Right lobe of liver (tissue), 6 donors: ENCODE data around the gene DOCK1. TPM values are rescaled to one million over a fixed set of nuclear protein-coding genes. Genes with fewer than 3 reads are reported as not detected.

ENCODE experiments used
- ATAC-seq, 4 donors: fragments of 200-7000 bp; cut with Tn5 transposase; one replicate each; pipeline ENCODE4 v1.9.1; 2020; ENCODE audit warnings: mild to moderate bottlenecking in 4 of 4, moderate library complexity in 4 of 4
- DNase-seq, 3 donors: peaks; one replicate each; pipeline ENCODE4 v3.0.0-alpha.2; 2020
- H3K27ac ChIP-seq, 3 donors: fragments of 200-600 bp; one replicate each; pipeline ENCODE4 v1.8.0; 2022
- H3K27me3 ChIP-seq, 2 donors: fragments of 200-600 bp; one replicate each; pipeline ENCODE4 v1.8.0; 2022
- H3K36me3 ChIP-seq, 4 donors: fragments of 200-600 bp; sonication (generic) in 1 of 4; one replicate each; pipeline versions ENCODE4 v1.5.1 to v1.8.0; 2017 to 2022; ENCODE audit warnings: control low read depth in 1 of 4
- H3K4me1 ChIP-seq, 4 donors: fragments of 200-600 bp; sonication (generic) in 1 of 4; one replicate each; pipeline versions ENCODE4 v1.5.1 to v1.8.0; 2017 to 2022; ENCODE audit warnings: control low read depth in 1 of 4
- H3K4me3 ChIP-seq, 3 donors: fragments of 200-600 bp; one replicate each; pipeline ENCODE4 v1.8.0; 2022
- H3K9me3 ChIP-seq, 4 donors: fragments of 200-600 bp; sonication (generic) in 1 of 4; one replicate each; pipeline versions ENCODE4 v1.5.1 to v1.8.0; 2017 to 2022; ENCODE audit warnings: control low read depth in 1 of 4
- POLR2A ChIP-seq: fragments of 450-650 bp; IDR thresholded peaks from one replicate; pipeline ENCODE4 v1.6.1; 2017; ENCODE audit warnings: antibody characterized with exemption, mild to moderate bottlenecking
- WGBS: methylation state at CpG from one replicate; pipeline ENCODE4 v1.1.6; 2018; ENCODE audit warnings: low coverage, low lambda C conversion rate; ENCODE audit not compliant: insufficient coverage; ENCODE audit errors: missing lambda C conversion rate; 5-methylcytosine and 5-hydroxymethylcytosine counted together
- intact Hi-C, 2 donors: fragments of 100-400 bp; cut with DNase I; formaldehyde crosslinking; loops; one replicate each; pipeline versions ENCODE4 v1.11.2 to v1.14.1; 2022
- total RNA-seq, 6 experiments: library from RNA; depleted of rRNA in 2 of 6; stranded (reverse); fragments of >200 nt in 2 of 6; fragmentation: NEBNext Ultra II Directional in 3 of 6; extraction: Animal tissue kit (Norgen Biotek cat#: 25700) in 3 of 6; gene quantifications; one replicate each; pipeline versions ENCODE4 v1.1.0 to v1.2.4, GENCODE V29; 2016 to 2023
- TF ChIP-seq, protein P1 (sequence below), 4 donors: fragments of 200-600 bp in 3 of 4; fragments of 450-650 bp in 1 of 4; IDR thresholded peaks; one replicate each; pipeline versions ENCODE4 v1.5.1 to v1.8.0; 2016 to 2022; ENCODE audit warnings: antibody characterized with exemption in 4 of 4, mild to moderate bottlenecking in 2 of 4
- donor health status: DM: no; HTN: yes; CAD: no.
- donor health status: DM: no; HTN: no; CAD: no.
- donor health status: DM: no; HTN: no; CAD: no.
- donor health status: DM: no; HTN: yes; CAD: no.
- donor health status: DM: no; HTN: yes; CAD: no.

Gene DOCK1
- total RNA-seq, 6 experiments from 2014 or later: 13.8 to 17.8 (median 14.6) TPM

- intact Hi-C loops: no loop called here
- Histone ChIP-seq H3K36me3 (no peaks in the 10 kb centered on the region), H3K9me3 (no peaks in the 10 kb centered on the region), H3K4me1 (no peaks in the 10 kb centered on the region), H3K4me3 (no peak overlapping the region), H3K27ac (no peak overlapping the region), H3K27me3 (no peaks in the 10 kb centered on the region)
- TF ChIP-seq, protein P1, sequence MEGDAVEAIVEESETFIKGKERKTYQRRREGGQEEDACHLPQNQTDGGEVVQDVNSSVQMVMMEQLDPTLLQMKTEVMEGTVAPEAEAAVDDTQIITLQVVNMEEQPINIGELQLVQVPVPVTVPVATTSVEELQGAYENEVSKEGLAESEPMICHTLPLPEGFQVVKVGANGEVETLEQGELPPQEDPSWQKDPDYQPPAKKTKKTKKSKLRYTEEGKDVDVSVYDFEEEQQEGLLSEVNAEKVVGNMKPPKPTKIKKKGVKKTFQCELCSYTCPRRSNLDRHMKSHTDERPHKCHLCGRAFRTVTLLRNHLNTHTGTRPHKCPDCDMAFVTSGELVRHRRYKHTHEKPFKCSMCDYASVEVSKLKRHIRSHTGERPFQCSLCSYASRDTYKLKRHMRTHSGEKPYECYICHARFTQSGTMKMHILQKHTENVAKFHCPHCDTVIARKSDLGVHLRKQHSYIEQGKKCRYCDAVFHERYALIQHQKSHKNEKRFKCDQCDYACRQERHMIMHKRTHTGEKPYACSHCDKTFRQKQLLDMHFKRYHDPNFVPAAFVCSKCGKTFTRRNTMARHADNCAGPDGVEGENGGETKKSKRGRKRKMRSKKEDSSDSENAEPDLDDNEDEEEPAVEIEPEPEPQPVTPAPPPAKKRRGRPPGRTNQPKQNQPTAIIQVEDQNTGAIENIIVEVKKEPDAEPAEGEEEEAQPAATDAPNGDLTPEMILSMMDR (IDR thresholded peaks at IDR 0.05): no peak
- no peak for TF ChIP-seq POLR2A
- ATAC-seq: peak in 1 of 4 donors; percentile 31
- whole genome bisulfite sequencing: 42% methylated on average over 9 of the region's 16 CpGs
- DNase-seq: no peak
Observed at GRCh38 chr10:127485153-127485857, 580.1 kb downstream of the DOCK1 start.

- WGBS: 65% methylated on average over 5 of the region's 6 CpGs
- Histone ChIP-seq H3K9me3 (no peaks in the 10 kb centered on the region), H3K27me3 (no peaks in the 10 kb centered on the region), H3K4me3 (no peak overlapping the region), H3K36me3 (no peaks in the 10 kb centered on the region), H3K27ac (no peak overlapping the region), H3K4me1 (no peaks in the 10 kb centered on the region)
- ATAC-seq (no peak), DNase-seq (no peak)
- TF ChIP-seq, protein P1 (IDR thresholded peaks at IDR 0.05): no peak
- TF ChIP-seq POLR2A: no peak
- intact Hi-C loops: no loop called here
Observed at GRCh38 chr10:127486355-127486754, 581.1 kb downstream of the DOCK1 start.

DNA sequence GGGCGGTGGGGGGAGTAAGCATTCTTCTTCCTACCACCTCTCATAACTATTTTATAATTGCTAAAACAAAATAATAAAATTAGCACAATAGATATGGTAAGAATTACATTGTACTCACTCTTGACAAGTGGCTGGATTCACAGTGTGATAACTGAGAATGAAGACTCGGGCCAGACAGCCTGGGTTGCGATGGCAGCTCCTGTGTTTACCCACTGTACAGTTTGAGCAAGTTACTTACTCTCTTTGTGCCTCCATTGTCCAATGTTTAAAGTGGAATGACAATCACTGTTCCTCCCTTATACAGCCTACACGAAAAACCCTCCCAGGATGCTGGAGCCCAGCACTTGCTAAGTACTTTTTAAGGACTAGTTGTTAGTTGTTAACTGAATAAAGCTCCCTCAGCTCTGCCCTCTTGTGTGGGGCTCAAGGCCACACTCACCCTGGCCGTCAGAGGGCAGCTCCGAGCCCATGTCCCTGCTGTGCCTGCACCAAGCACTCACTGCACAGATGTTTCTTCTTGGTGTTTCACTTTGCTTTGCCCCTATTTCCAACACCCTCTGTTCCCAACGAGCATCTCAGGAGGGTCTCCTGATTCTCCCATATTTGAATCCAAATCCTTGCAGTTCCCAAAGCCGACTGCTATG lies 587.5 kb downstream of the DOCK1 start:
- intact Hi-C loops: no loop called here
- TF ChIP-seq, protein P1 (IDR thresholded peaks at IDR 0.05): peak in 3 of 4 donors; percentile 18 to 35 (median 20)
- TF ChIP-seq POLR2A: no peak
- Histone ChIP-seq H3K36me3 (no peaks in the 10 kb centered on the region), H3K27ac (no peak overlapping the region), H3K9me3 (no peaks in the 10 kb centered on the region), H3K27me3 (no peaks in the 10 kb centered on the region), H3K4me1 (no peaks in the 10 kb centered on the region), H3K4me3 (no peak overlapping the region)
- 37% methylated on average over 7 of the region's 8 CpGs for WGBS
- peak in 3 of 4 donors; percentile 50 to 57 (median 51) for ATAC-seq
- DNase-seq: peak in 1 of 3 donors; percentile 27

GRCh38 chr10:127496035-127496434 lies 590.8 kb downstream of the DOCK1 start:
- H3K4me1 ChIP-seq: no peaks in the 10 kb centered on the region
- DNase-seq: no peak
- no peaks in the 10 kb centered on the region for H3K9me3 ChIP-seq
- WGBS: 63% methylated on average over 13 of the region's 13 CpGs
- H3K27ac ChIP-seq: no peak overlapping the region
- TF ChIP-seq, protein P1 (IDR thresholded peaks at IDR 0.05): no peak
- TF ChIP-seq POLR2A: no peak
- intact Hi-C loops: no loop called here
- H3K36me3 ChIP-seq: no peaks in the 10 kb centered on the region
- no peak overlapping the region for H3K4me3 ChIP-seq
- no peak for ATAC-seq
- H3K27me3 ChIP-seq: no peaks in the 10 kb centered on the region
